IMR-90 (cell line): ENCODE measurements around the gene SIM1. TPM values are rescaled to one million over a fixed set of nuclear protein-coding genes. Genes with fewer than 3 reads are reported as not detected.

ENCODE experiments used
- ATAC-seq: fragments of 200-7000 bp; cut with Tn5 transposase; 2 replicates; pipeline ENCODE4 v1.9.1; 2020; ENCODE audit warnings: low read depth, mild to moderate bottlenecking, moderate library complexity
- BruUV-seq: library from RNA; stranded (reverse); fragments of 400-500 nt; replicated peaks from 2 replicates; lab custom pipeline; 2021; lab: Mats Ljungman, UMichigan
- CTCF ChIA-PET: fragments of 300-600 bp; formaldehyde crosslinking; extraction: SDS; loops from one replicate; lab custom pipeline; 2021; ENCODE audit warnings: antibody characterized with exemption; lab: Yijun Ruan, JAX
- POLR2A ChIA-PET: fragments of 300-600 bp; sonication (Branson Sonifier 250); formaldehyde crosslinking; loops from one replicate; lab custom pipeline; 2022; ENCODE audit warnings: antibody characterized with exemption; ENCODE audit not compliant: unreplicated experiment; lab: Charles Lee
- DNase-seq: peaks from one replicate; pipeline ENCODE4 v3.0.0; 2013
- H2AFZ ChIP-seq: replicated peaks from 2 replicates; pipeline ENCODE3; 2013; ENCODE audit warnings: low read length, mild to moderate bottlenecking; ENCODE audit not compliant: poor library complexity
- H2AK5ac ChIP-seq: 2 replicates; pipeline ENCODE4 v1.6.1; 2013; ENCODE audit warnings: low read depth, low read length, inconsistent platforms
- H2AK9ac ChIP-seq: replicated peaks from 2 replicates; pipeline ENCODE3; 2013; ENCODE audit warnings: mild to moderate bottlenecking, low read depth, low read length, moderate library complexity; ENCODE audit not compliant: poor library complexity
- H2BK120ac ChIP-seq: 2 replicates; pipeline ENCODE4 v1.6.1; 2013; ENCODE audit warnings: low read depth, low read length, inconsistent platforms
- H2BK15ac ChIP-seq: 3 replicates; pipeline ENCODE4 v1.6.1; 2013; ENCODE audit warnings: low read depth, low read length, inconsistent platforms
- H2BK20ac ChIP-seq: 2 replicates; pipeline ENCODE4 v1.6.1; 2013; ENCODE audit warnings: low read depth, mild to moderate bottlenecking, inconsistent platforms, low read length, moderate library complexity
- H2BK5ac ChIP-seq: 2 replicates; pipeline ENCODE4 v1.6.1; 2013; ENCODE audit warnings: mild to moderate bottlenecking, low read depth, low read length, inconsistent platforms; ENCODE audit not compliant: poor library complexity, severe bottlenecking
- H3K14ac ChIP-seq: replicated peaks from 2 replicates; pipeline ENCODE4 v1.6.1; 2013; ENCODE audit warnings: low read depth, low read length, inconsistent platforms
- H3K18ac ChIP-seq: 2 replicates; pipeline ENCODE4 v1.6.1; 2013; ENCODE audit warnings: low read depth, low read length, control low read depth
- H3K23ac ChIP-seq: 2 replicates; pipeline ENCODE4 v1.6.1; 2013; ENCODE audit warnings: low read depth, low read length, inconsistent platforms
- H3K27ac ChIP-seq: 2 replicates; pipeline ENCODE4 v1.5.1; 2013; ENCODE audit warnings: mild to moderate bottlenecking, control low read depth, low read length; ENCODE audit not compliant: insufficient read depth
- H3K27me3 ChIP-seq: 2 replicates; pipeline ENCODE4 v1.6.1; 2013; ENCODE audit warnings: low read length; ENCODE audit not compliant: control insufficient read depth, insufficient read depth
- H3K36me3 ChIP-seq: 2 replicates; pipeline ENCODE4 v1.6.1; 2013; ENCODE audit warnings: low read length, mixed read lengths; ENCODE audit not compliant: control insufficient read depth, insufficient read depth
- H3K4ac ChIP-seq: 2 replicates; pipeline ENCODE4 v1.6.1; 2013; ENCODE audit warnings: low read depth, low read length, inconsistent platforms
- H3K4me1 ChIP-seq: 2 replicates; pipeline ENCODE4 v1.6.1; 2013; ENCODE audit warnings: low read length, mixed read lengths; ENCODE audit not compliant: control insufficient read depth, insufficient read depth
- H3K4me2 ChIP-seq: 2 replicates; pipeline ENCODE4 v1.6.1; 2013; ENCODE audit warnings: low read depth, mild to moderate bottlenecking, control low read depth, low read length, moderate library complexity
- H3K4me3 ChIP-seq: 2 replicates; pipeline ENCODE4 v1.5.1; 2013; ENCODE audit warnings: low read depth, mild to moderate bottlenecking, control low read depth, low read length, moderate library complexity; ENCODE audit not compliant: insufficient read depth
- H3K56ac ChIP-seq: 2 replicates; pipeline ENCODE4 v1.6.1; 2013; ENCODE audit warnings: low read length, inconsistent platforms; ENCODE audit not compliant: insufficient read depth; ENCODE audit errors: extremely low read depth
- H3K79me1 ChIP-seq, 2 experiments: 2 replicates each; pipeline ENCODE4 v1.6.1; 2013; ENCODE audit warnings: low read length in 2 of 2, inconsistent platforms in 1 of 2, low read depth in 1 of 2
- H3K9ac ChIP-seq: 2 replicates; pipeline ENCODE4 v1.6.1; 2013; ENCODE audit warnings: low read depth, low read length, control low read depth
- H3K9me1 ChIP-seq: 2 replicates; pipeline ENCODE4 v1.6.1; 2013; ENCODE audit warnings: low read length, inconsistent platforms; ENCODE audit not compliant: insufficient read depth
- H3K9me3 ChIP-seq: 2 replicates; pipeline ENCODE4 v1.6.1; 2013; ENCODE audit warnings: low read length; ENCODE audit not compliant: control insufficient read depth, insufficient read depth
- H4K20me1 ChIP-seq: 2 replicates; pipeline ENCODE4 v1.6.1; 2013; ENCODE audit warnings: low read length, inconsistent platforms; ENCODE audit not compliant: insufficient read depth
- H4K5ac ChIP-seq: 2 replicates; pipeline ENCODE4 v1.6.1; 2013; ENCODE audit warnings: mild to moderate bottlenecking, low read depth, low read length, control low read depth
- H4K8ac ChIP-seq, 2 experiments: 2 replicates each; pipeline ENCODE4 v1.6.1; 2013; ENCODE audit warnings: low read depth in 2 of 2, low read length in 2 of 2, control low read depth in 1 of 2, inconsistent platforms in 1 of 2
- H4K91ac ChIP-seq: 2 replicates; pipeline ENCODE4 v1.6.1; 2013; ENCODE audit warnings: low read depth, low read length, inconsistent platforms; ENCODE audit not compliant: insufficient read depth
- BHLHE40 ChIP-seq: fragments of 150-350 bp; IDR thresholded peaks from 2 replicates; pipeline ENCODE4 v1.6.1; 2016; ENCODE audit warnings: mild to moderate bottlenecking, low read depth, low read length
- CEBPB ChIP-seq: IDR thresholded peaks from 2 replicates; pipeline ENCODE4 v1.6.1; 2012; ENCODE audit warnings: low read depth, low read length, improper control_type of control experiment
- CHD1 ChIP-seq: IDR thresholded peaks from 2 replicates; pipeline ENCODE4 v1.6.1; 2012; ENCODE audit warnings: low read depth, low read length, improper control_type of control experiment
- CTCF ChIP-seq: conservative IDR thresholded peaks from 2 replicates; pipeline ENCODE4 v1.5.1; 2012; ENCODE audit warnings: mild to moderate bottlenecking, low read depth, low read length, improper control_type of control experiment
- ELK1 ChIP-seq: fragments of 150-350 bp; IDR thresholded peaks from 2 replicates; pipeline ENCODE4 v1.6.1; 2016; ENCODE audit warnings: low read depth, mild to moderate bottlenecking, low read length, moderate library complexity, borderline replicate concordance
- FOS ChIP-seq: fragments of 150-350 bp; IDR thresholded peaks from 2 replicates; pipeline ENCODE4 v1.6.1; 2016; ENCODE audit warnings: low read depth, low read length
- MAFK ChIP-seq: IDR thresholded peaks from 2 replicates; pipeline ENCODE4 v1.6.1; 2012; ENCODE audit warnings: low read depth, low read length, improper control_type of control experiment
- MAZ ChIP-seq: IDR thresholded peaks from 2 replicates; pipeline ENCODE4 v1.6.1; 2012; ENCODE audit warnings: low read depth, mild to moderate bottlenecking, low read length, improper control_type of control experiment, moderate library complexity, borderline replicate concordance
- MXI1 ChIP-seq: IDR thresholded peaks from 2 replicates; pipeline ENCODE4 v1.6.1; 2012; ENCODE audit warnings: low read depth, mild to moderate bottlenecking, low read length, moderate library complexity, borderline replicate concordance
- NFE2L2 ChIP-seq: fragments of 150-350 bp; IDR thresholded peaks from 2 replicates; pipeline ENCODE4 v1.6.1; 2016; ENCODE audit warnings: low read depth, mild to moderate bottlenecking, low read length
- POLR2A ChIP-seq: IDR thresholded peaks from 2 replicates; pipeline ENCODE4 v1.6.1; 2012; ENCODE audit warnings: mild to moderate bottlenecking, low read depth, low read length
- RAD21 ChIP-seq: IDR thresholded peaks from 2 replicates; pipeline ENCODE4 v1.6.1; 2012; ENCODE audit warnings: low read length, improper control_type of control experiment
- RCOR1 ChIP-seq: IDR thresholded peaks from 2 replicates; pipeline ENCODE4 v1.6.1; 2012; ENCODE audit warnings: mild to moderate bottlenecking, low read length, improper control_type of control experiment; ENCODE audit not compliant: insufficient replicate concordance
- RFX5 ChIP-seq: IDR thresholded peaks from 2 replicates; pipeline ENCODE4 v1.8.0; 2012; ENCODE audit warnings: low read depth, mild to moderate bottlenecking, low read length, moderate library complexity
- SMC3 ChIP-seq: fragments of 150-350 bp; IDR thresholded peaks from 2 replicates; pipeline ENCODE4 v1.6.1; 2016; ENCODE audit warnings: low read depth, mild to moderate bottlenecking, antibody characterized with exemption, low read length, moderate library complexity
- USF2 ChIP-seq: fragments of 150-350 bp; IDR thresholded peaks from 2 replicates; pipeline ENCODE4 v1.6.1; 2017; ENCODE audit warnings: mild to moderate bottlenecking, antibody characterized with exemption, low read length, low read depth
- WGBS, 2 experiments: methylation state at CpG; one replicate each; pipeline versions ENCODE4 v1.1.5 to v1.1.7; 2013; ENCODE audit warnings: missing lambda C conversion rate in 2 of 2; ENCODE audit not compliant: insufficient read length in 1 of 2; ENCODE audit errors: extremely low coverage in 2 of 2; 5-methylcytosine and 5-hydroxymethylcytosine counted together
- dilution Hi-C: fragments of 300-500 bp; cut with HindIII; formaldehyde crosslinking; loops from one replicate; pipeline ENCODE4 v1.14.3; 2018; ENCODE audit warnings: low sequenced_read_pairs; ENCODE audit not compliant: unreplicated experiment
- in situ Hi-C: fragments of 300-500 bp; cut with MboI; formaldehyde crosslinking; loops from 3 replicates; pipeline ENCODE4 v1.14.3; 2019; ENCODE audit warnings: low sequenced_read_pairs, inconsistent platforms, mixed read lengths
- intact Hi-C: fragments of 100-400 bp; cut with micrococcal nuclease; formaldehyde crosslinking; loops from 2 replicates; pipeline ENCODE4 v1.10.0; 2022
- polyA plus RNA-seq, 3 experiments: library from polyadenylated mRNA; depleted of rRNA; stranded (reverse); fragments of >200 nt; gene quantifications; 2 replicates each; pipeline ENCODE4 v1.2.3, GENCODE V29; 2012; ENCODE audit warnings: low replicate concordance in 1 of 3
- total RNA-seq: library from RNA; depleted of rRNA; stranded (reverse); fragments of >200 nt; gene quantifications from 2 replicates; pipeline ENCODE4 v1.2.3, GENCODE V29; 2012

The SIM1 gene
- total and polyA plus RNA-seq, 2 of the 4 experiments (the other 2 are of a cell fraction), result not detected

GRCh38 chr6:100426241-100426640 is 38.5 kb downstream of the SIM1 start:
- no CpG with 5 or more reads among the region's 3 CpGs for WGBS, 2 experiments
- no peaks in the 10 kb centered on the region for H4K20me1 ChIP-seq
- BruUV-seq, result no TSS peak

More at GRCh38 chr6:100426241-100426640, 38.5 kb downstream of the SIM1 start:
- dilution Hi-C loops, result no loop called here
- Histone ChIP-seq H3K4me1 (no peaks in the 10 kb centered on the region), H3K18ac (no peak overlapping the region), H3K56ac (no peak overlapping the region), H3K9ac (no peak overlapping the region), H2BK120ac (no peak overlapping the region), H3K23ac (no peak overlapping the region), H3K79me1 (no peaks in the 10 kb centered on the region), H2BK15ac (no peak overlapping the region), H3K36me3 (no peaks in the 10 kb centered on the region), H2BK20ac (no peak overlapping the region), H3K4ac (no peak overlapping the region), H2BK5ac (no peak overlapping the region), H3K27me3 (peaks cover 17% of the 10 kb centered on the region), H3K9me1 (no peaks in the 10 kb centered on the region), H4K5ac (no peak overlapping the region), H3K27ac (no peak overlapping the region), H2AK5ac (no peak overlapping the region), H3K4me2 (no peak overlapping the region), H3K9me3 (no peaks in the 10 kb centered on the region), H3K14ac (no peak overlapping the region), H4K8ac (no peak overlapping the region), H4K91ac (no peak overlapping the region), H3K4me3 (no peak overlapping the region), H2AFZ (no peak overlapping the region), H2AK9ac (no peak overlapping the region)
- DNase-seq (no peak), ATAC-seq (no peak)
- intact Hi-C loops, result no loop called here
- POLR2A ChIA-PET, result no interaction called here
- TF ChIP-seq BHLHE40 (no peak), RCOR1 (no peak), MXI1 (no peak), CHD1 (no peak), MAZ (no peak), MAFK (no peak), RFX5 (no peak), USF2 (no peak), RAD21 (no peak), NFE2L2 (no peak), POLR2A (no peak), CTCF (no peak), CEBPB (no peak), FOS (no peak), ELK1 (no peak), SMC3 (no peak)
- in situ Hi-C loops, result no loop called here
- CTCF ChIA-PET, result no interaction called here
